Measurements from ENCODE around the gene HELZ. TPM values are rescaled to one million over a fixed set of nuclear protein-coding genes. Genes with fewer than 3 reads are reported as not detected.

The HELZ gene
- total RNA-seq, 1 donor from 2014 or later = 53.4 TPM

DNA sequence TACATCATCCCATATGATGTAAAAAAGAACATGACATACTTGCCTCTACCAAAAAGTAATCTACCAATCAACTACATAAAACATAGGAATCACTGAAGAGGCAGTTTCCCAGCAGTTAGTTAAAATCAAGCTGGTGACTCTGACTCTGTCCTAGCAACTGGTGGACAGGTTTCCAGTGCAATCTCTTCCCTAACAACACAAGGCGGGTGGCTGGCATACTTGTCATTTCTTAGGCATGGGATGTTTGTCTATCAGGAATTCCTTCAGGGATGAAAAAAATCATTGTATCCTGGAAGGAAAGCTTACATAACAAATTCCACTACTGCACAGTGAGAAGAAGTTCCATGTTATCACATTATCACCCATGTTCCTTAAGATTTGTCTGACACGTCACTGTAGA lies 50.9 kb downstream of the HELZ start:
- H3K9ac ChIP-seq (ENCODE audit: low read length) = peak overlapping the region; percentile 16
- TF ChIP-seq, protein P1, sequence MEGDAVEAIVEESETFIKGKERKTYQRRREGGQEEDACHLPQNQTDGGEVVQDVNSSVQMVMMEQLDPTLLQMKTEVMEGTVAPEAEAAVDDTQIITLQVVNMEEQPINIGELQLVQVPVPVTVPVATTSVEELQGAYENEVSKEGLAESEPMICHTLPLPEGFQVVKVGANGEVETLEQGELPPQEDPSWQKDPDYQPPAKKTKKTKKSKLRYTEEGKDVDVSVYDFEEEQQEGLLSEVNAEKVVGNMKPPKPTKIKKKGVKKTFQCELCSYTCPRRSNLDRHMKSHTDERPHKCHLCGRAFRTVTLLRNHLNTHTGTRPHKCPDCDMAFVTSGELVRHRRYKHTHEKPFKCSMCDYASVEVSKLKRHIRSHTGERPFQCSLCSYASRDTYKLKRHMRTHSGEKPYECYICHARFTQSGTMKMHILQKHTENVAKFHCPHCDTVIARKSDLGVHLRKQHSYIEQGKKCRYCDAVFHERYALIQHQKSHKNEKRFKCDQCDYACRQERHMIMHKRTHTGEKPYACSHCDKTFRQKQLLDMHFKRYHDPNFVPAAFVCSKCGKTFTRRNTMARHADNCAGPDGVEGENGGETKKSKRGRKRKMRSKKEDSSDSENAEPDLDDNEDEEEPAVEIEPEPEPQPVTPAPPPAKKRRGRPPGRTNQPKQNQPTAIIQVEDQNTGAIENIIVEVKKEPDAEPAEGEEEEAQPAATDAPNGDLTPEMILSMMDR (IDR thresholded peaks at IDR 0.05; ENCODE audit: insufficient read depth, low read depth, low read length) = no peak
- no peak for TF ChIP-seq EZH2 (IDR thresholded peaks at IDR 0.05; ENCODE audit: insufficient read depth, low read length)
- H3K27me3 ChIP-seq (ENCODE audit: insufficient read depth, low read length) = no peaks in the 10 kb centered on the region
- no peak overlapping the region for H2AFZ ChIP-seq (ENCODE audit: low read depth, low read length)
- Mint-ChIP-seq H3K4me1 (ENCODE audit: low read depth, unreplicated experiment) (peaks cover 14% of the 10 kb centered on the region), H3K36me3 (ENCODE audit: low read depth, unreplicated experiment) (peaks cover 9% of the 10 kb centered on the region), H3K27me3 (ENCODE audit: low read depth, unreplicated experiment) (no peaks in the 10 kb centered on the region), H3K4me3 (ENCODE audit: unreplicated experiment) (peak overlapping the region; percentile 13), H3K9me3 (ENCODE audit: unreplicated experiment) (no peaks in the 10 kb centered on the region), H3K27ac (ENCODE audit: unreplicated experiment) (peak overlapping the region; percentile 83)
- H3K9me3 ChIP-seq (ENCODE audit: insufficient read depth, low read depth, low read length) = no peaks in the 10 kb centered on the region
- peaks cover 12% of the 10 kb centered on the region for H4K20me1 ChIP-seq (ENCODE audit: insufficient read depth, low read length)
- peaks cover 3% of the 10 kb centered on the region for H3K4me1 ChIP-seq (ENCODE audit: insufficient read depth, low read length)
- no peak overlapping the region for H3K4me3 ChIP-seq (ENCODE audit: insufficient read depth, low read depth, low read length)
- FAIRE-seq (no peak), DNase-seq (ENCODE audit: low read depth) (peak; percentile 77)
- peaks cover 10% of the 10 kb centered on the region for H3K36me3 ChIP-seq (ENCODE audit: insufficient read depth, low read length)
- H3K79me2 ChIP-seq (ENCODE audit: insufficient read depth, low read length) = no peaks in the 10 kb centered on the region
- H3K27ac ChIP-seq (ENCODE audit: low read depth, low read length) = peak overlapping the region; percentile 67
- H3K4me2 ChIP-seq (ENCODE audit: low read length) = peak overlapping the region; percentile 38

DNA sequence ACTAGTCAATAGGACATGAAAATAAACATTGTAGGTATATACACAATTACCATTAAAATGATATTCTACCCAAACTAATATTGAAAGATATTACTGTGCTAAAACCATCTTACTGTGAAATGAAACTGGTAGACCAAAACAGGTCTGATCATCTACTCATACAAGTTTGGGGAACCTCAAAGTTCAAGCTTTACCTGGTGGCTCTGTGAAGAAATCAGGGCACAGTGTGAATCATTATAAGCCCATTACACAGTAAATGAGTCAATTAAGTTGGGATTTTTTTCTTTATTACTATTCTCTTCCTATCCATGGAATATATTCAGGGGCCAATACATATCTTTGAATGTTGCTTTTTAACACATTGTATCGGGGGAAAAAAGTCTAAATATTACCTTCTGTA lies 57.1 kb downstream of the HELZ start:
- Histone ChIP-seq H3K9ac (ENCODE audit: low read length) (no peak overlapping the region), H3K27me3 (ENCODE audit: insufficient read depth, low read length) (no peaks in the 10 kb centered on the region)

DNA sequence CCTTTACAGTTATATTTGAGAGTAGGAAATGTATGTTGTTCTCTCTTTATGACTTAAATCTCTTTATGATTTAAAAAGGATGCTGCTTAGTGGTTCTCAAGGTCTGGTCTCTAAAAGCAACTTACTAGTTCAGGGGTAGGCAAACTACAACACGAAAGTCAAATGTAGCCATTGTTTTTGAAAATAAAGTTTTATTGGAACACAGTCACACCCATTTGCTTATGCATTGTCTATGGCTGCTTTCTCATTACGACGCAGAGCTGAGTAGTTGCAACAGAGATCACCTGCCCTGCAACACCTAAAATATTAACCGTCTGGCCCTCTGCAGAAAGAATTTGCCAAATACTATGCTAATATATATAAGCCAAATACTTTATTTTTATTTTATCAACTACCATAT lies 58.2 kb downstream of the HELZ start:
- no peak for FAIRE-seq
- TF ChIP-seq, protein P1 (IDR thresholded peaks at IDR 0.05; ENCODE audit: insufficient read depth, low read depth, low read length) = no peak
- no peak for TF ChIP-seq EZH2 (IDR thresholded peaks at IDR 0.05; ENCODE audit: insufficient read depth, low read length)
- Mint-ChIP-seq H3K36me3 (ENCODE audit: low read depth, unreplicated experiment) (peaks cover 10% of the 10 kb centered on the region), H3K4me3 (ENCODE audit: unreplicated experiment) (no peak overlapping the region), H3K9me3 (ENCODE audit: unreplicated experiment) (no peaks in the 10 kb centered on the region), H3K27me3 (ENCODE audit: low read depth, unreplicated experiment) (no peaks in the 10 kb centered on the region), H3K4me1 (ENCODE audit: low read depth, unreplicated experiment) (peaks cover 2% of the 10 kb centered on the region), H3K27ac (ENCODE audit: unreplicated experiment) (no peak overlapping the region)
- Histone ChIP-seq H4K20me1 (ENCODE audit: insufficient read depth, low read length) (peaks cover 4% of the 10 kb centered on the region), H3K9me3 (ENCODE audit: insufficient read depth, low read depth, low read length) (no peaks in the 10 kb centered on the region), H3K36me3 (ENCODE audit: insufficient read depth, low read length) (peaks cover 4% of the 10 kb centered on the region), H3K4me2 (ENCODE audit: low read length) (no peak overlapping the region), H3K4me3 (ENCODE audit: insufficient read depth, low read depth, low read length) (no peak overlapping the region), H3K79me2 (ENCODE audit: insufficient read depth, low read length) (no peaks in the 10 kb centered on the region), H3K27ac (ENCODE audit: low read depth, low read length) (no peak overlapping the region), H3K4me1 (ENCODE audit: insufficient read depth, low read length) (no peaks in the 10 kb centered on the region), H2AFZ (ENCODE audit: low read depth, low read length) (no peak overlapping the region), H3K27me3 (ENCODE audit: insufficient read depth, low read length) (no peaks in the 10 kb centered on the region), H3K9ac (ENCODE audit: low read length) (no peak overlapping the region)
- no peak for DNase-seq (ENCODE audit: low read depth)

More for the DNA sequence above, 57.1 kb downstream of the HELZ start:
- Histone ChIP-seq H3K4me2 (ENCODE audit: low read length) (no peak overlapping the region), H3K4me1 (ENCODE audit: insufficient read depth, low read length) (no peaks in the 10 kb centered on the region), H3K36me3 (ENCODE audit: insufficient read depth, low read length) (peaks cover 4% of the 10 kb centered on the region), H3K27ac (ENCODE audit: low read depth, low read length) (no peak overlapping the region), H2AFZ (ENCODE audit: low read depth, low read length) (no peak overlapping the region), H4K20me1 (ENCODE audit: insufficient read depth, low read length) (peaks cover 3% of the 10 kb centered on the region), H3K79me2 (ENCODE audit: insufficient read depth, low read length) (no peaks in the 10 kb centered on the region), H3K4me3 (ENCODE audit: insufficient read depth, low read depth, low read length) (no peak overlapping the region), H3K9me3 (ENCODE audit: insufficient read depth, low read depth, low read length) (no peaks in the 10 kb centered on the region)
- no peak overlapping the region for H3K4me3 Mint-ChIP-seq (ENCODE audit: unreplicated experiment)
- no peaks in the 10 kb centered on the region for H3K9me3 Mint-ChIP-seq (ENCODE audit: unreplicated experiment)
- FAIRE-seq (no peak), DNase-seq (ENCODE audit: low read depth) (no peak)
- H3K4me1 Mint-ChIP-seq (ENCODE audit: low read depth, unreplicated experiment) = peaks cover 2% of the 10 kb centered on the region
- no peaks in the 10 kb centered on the region for H3K27me3 Mint-ChIP-seq (ENCODE audit: low read depth, unreplicated experiment)
- H3K36me3 Mint-ChIP-seq (ENCODE audit: low read depth, unreplicated experiment) = peaks cover 10% of the 10 kb centered on the region
- no peak for TF ChIP-seq EZH2 (IDR thresholded peaks at IDR 0.05; ENCODE audit: insufficient read depth, low read length)
- TF ChIP-seq, protein P1 (IDR thresholded peaks at IDR 0.05; ENCODE audit: insufficient read depth, low read depth, low read length) = no peak
- no peak overlapping the region for H3K27ac Mint-ChIP-seq (ENCODE audit: unreplicated experiment)
